HG03135 (cell line): ENCODE data around the gene NTN3.
A peak's percentile ranks its signal among the peaks of the same experiment; 100 is the strongest.
"Not testable (repeated sequence)": the region's sequence is repeated elsewhere in the genome, so short reads cannot be mapped to it uniquely, and the experiment has no call there.

Experiments used
- ATAC-seq: cut with Tn5 transposase; IDR thresholded peaks from one replicate; pipeline ENCODE4 v1.9.1; 2021; ENCODE audit warnings: mild to moderate bottlenecking, moderate library complexity; ENCODE audit not compliant: unreplicated experiment

The NTN3 gene

GRCh38 chr16:2439598-2439997 is 31.5 kb upstream of the NTN3 start:
- ATAC-seq, result no peak

GRCh38 chr16:2441143-2441804 is 29.8 kb upstream of the NTN3 start:
- not testable (repeated sequence) for ATAC-seq

- ATAC-seq, result no peak
Measured at GRCh38 chr16:2443555-2443954, 27.5 kb upstream of the NTN3 start.

- ATAC-seq, result no peak
Measured at GRCh38 chr16:2447920-2448583, 23.0 kb upstream of the NTN3 start.

GRCh38 chr16:2449118-2449517 is 22.0 kb upstream of the NTN3 start:
- ATAC-seq, result no peak

- no peak for ATAC-seq
Measured at GRCh38 chr16:2450535-2450934, 20.6 kb upstream of the NTN3 start.

GRCh38 chr16:2450975-2451381 is 20.1 kb upstream of the NTN3 start:
- ATAC-seq, result no peak

- no peak for ATAC-seq
Measured at GRCh38 chr16:2451851-2452320, 19.2 kb upstream of the NTN3 start.

- ATAC-seq, result no peak
Measured at GRCh38 chr16:2452650-2453049, 18.4 kb upstream of the NTN3 start.

GRCh38 chr16:2455081-2455845 is 15.8 kb upstream of the NTN3 start:
- no peak for ATAC-seq

GRCh38 chr16:2456551-2457153 is 14.4 kb upstream of the NTN3 start:
- ATAC-seq, result no peak

- ATAC-seq, result no peak
Measured at GRCh38 chr16:2457267-2457666, 13.8 kb upstream of the NTN3 start.

- no peak for ATAC-seq
Measured at GRCh38 chr16:2457946-2458345, 13.2 kb upstream of the NTN3 start.

- no peak for ATAC-seq
Measured at GRCh38 chr16:2458887-2459646, 12.0 kb upstream of the NTN3 start.

- ATAC-seq, result peak; percentile 77
Measured at GRCh38 chr16:2459647-2460390, 11.3 kb upstream of the NTN3 start, which contains the start of gene TEDC2. TEDC2 (plus strand) TSS chr16:2460109; CDS start chr16:2460145, 36 bp downstream.

GRCh38 chr16:2460391-2460713 is 10.7 kb upstream of the NTN3 start:
- ATAC-seq, result no peak

GRCh38 chr16:2460916-2461315 is 10.2 kb upstream of the NTN3 start:
- ATAC-seq, result no peak

- no peak for ATAC-seq
Measured at GRCh38 chr16:2462031-2462866, 8.8 kb upstream of the NTN3 start.

- no peak for ATAC-seq
Measured at GRCh38 chr16:2464333-2464732, 6.8 kb upstream of the NTN3 start.
